Superior temporal gyrus (tissue), 1 donor: ENCODE measurements around the gene SAMD7.

ENCODE experiments used
- DNase-seq: peaks from one replicate; pipeline ENCODE4 v3.0.0-alpha.2; 2016; ENCODE audit errors: extremely low spot score

Gene SAMD7

DNA sequence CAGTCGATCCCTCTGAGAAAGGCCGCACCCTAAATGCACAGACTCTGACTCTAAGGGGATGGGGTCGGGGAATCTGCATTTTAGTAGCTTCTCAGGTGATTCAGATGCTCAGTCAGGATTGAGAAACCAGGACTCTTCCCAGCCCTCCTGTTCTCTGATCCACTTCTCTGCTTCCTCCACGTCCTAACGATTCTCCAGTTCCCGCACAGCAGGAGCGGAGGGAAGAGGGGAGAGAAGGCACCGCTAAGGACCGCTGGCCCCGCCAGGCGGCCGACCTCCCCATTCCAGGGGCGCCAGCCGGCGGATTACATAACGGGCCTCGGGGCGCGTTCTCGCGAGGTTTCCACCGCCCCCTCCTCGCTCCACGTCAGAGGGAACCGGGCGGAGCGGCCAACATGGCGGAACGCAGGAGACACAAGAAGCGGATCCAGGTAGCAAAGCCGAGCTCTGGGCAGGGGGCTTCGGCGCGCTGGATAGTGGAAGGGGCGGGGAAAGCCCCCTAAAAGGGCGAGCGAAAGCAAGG, 55.1 kb downstream of the SAMD7 start, which contains the start of gene SEC62:
TSS of gene SEC62 (plus strand) at position 380 of the 523 bp plus-strand sequence. CDS start at position 396, 16 bp downstream.
- DNase-seq = peak; percentile 96

- peak; percentile 44 for DNase-seq
These were observed 55.9 kb downstream of the SAMD7 start for GRCh38 chr3:169966951-169967915.

GRCh38 chr3:169968224-169968885, 57.0 kb downstream of the SAMD7 start:
- DNase-seq = no peak

DNA sequence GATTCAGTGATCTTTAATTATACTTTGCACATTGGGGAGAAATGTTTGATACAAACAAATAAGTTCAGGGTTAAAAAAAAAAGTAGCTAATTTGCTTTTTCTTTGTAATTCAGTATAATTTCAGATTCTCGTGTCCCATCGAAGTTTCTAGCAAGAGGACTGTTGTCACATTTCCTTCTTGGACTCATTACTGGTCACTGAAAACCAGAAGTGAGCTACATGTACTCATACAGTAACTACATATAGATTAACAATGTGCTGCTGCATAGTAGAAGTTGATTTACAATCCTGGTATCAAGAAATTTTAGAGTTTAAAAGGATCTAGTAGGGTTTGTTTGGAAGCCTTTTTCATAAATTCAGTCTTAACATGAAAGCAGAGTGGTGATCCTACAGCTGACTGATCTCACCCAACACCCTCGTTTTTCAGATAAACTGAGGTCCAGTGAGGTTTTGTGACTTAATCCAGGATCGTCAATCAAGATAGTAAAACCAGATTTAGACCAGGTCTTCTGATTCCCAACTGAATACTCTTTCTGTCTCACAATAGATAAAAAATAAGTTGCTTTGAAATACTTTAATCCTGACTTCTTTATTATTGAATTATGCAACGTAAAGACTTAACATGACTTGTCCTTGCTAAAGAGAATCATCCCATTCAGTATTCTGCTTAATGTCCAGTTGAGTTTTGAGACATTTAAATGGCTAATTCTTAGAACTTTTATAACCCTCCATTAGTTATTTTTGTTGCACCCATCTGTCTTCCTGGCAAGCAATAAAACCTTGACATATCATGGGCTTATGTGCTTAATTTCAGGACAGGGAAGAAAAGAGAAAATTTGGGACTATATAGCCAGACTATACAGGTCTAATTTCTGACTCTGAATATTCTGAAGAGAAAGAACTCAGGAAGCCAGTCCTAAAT, 58.1 kb downstream of the SAMD7 start:
- no peak for DNase-seq

DNA sequence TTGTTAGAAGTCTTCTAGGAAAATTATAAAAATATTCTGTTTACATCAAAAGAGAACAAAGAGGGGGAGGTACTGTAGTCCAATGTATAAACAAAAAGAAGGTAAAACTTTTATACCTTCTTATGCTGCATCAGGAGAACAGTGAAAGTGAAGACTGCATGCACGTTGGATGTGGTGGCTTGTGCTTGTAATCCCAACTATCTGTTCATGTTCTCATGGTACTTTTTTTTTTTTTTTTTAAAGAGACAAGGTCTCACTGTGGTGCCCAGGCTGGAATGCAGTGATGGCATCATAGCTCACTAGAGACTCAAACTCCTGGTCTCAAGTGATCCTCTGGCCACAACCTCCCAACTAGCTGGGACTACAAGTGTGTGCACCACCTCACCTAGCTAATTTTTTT, 59.5 kb downstream of the SAMD7 start:
- DNase-seq = no peak

GRCh38 chr3:169971522-169971921, 60.1 kb downstream of the SAMD7 start:
- DNase-seq = no peak

DNA sequence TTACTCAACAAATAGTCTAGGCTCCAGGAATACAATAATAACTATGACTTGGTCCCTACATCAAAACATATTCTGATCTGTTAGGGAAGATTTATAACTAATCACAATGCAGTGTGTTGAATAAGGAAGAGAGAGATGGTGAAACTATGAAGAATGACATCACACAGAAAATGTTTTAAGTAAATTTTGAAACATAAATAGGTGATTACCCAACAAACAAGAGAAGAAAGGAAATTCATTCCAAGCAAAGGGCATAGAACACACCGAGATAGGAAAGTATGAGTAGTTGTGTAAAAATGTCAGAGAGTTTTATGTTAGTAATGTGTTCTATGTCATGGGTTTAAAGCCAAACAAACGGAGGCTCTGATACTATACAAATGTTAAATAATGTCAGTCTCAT, 68.7 kb downstream of the SAMD7 start:
- no peak for DNase-seq

DNA sequence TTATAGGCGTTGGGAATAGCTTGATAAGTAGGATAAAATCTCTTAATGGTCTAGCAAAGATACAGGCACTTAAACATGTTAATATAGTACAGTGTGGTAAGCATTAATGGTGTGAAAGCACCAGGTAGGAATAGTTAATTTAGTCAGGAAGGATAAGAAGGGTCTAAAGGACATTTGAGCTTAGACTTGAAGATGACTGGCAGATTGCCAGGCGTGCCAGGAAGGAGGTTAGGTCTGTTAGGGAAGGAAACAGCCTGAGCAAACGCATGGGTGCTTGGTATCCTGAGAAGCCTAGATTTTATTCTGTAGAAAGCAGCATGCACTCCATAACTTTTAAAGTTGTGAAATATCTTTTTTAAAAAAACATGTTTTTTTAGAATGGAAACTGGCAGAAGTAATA, 72.9 kb downstream of the SAMD7 start:
- no peak for DNase-seq
